GM21723 (cell line): ENCODE measurements around the gene TPX2.

Source experiments
- ATAC-seq: cut with Tn5 transposase; IDR thresholded peaks from one replicate; pipeline ENCODE4 v1.9.1; 2021; ENCODE audit warnings: mild to moderate bottlenecking, moderate library complexity; ENCODE audit not compliant: unreplicated experiment

The TPX2 gene

GRCh38 chr20:31705598-31706597, 33.2 kb upstream of the TPX2 start:
- peak; percentile 85 for ATAC-seq

- no peak for ATAC-seq
These were observed 32.4 kb upstream of the TPX2 start for GRCh38 chr20:31706607-31707257.

- no peak for ATAC-seq
These were observed 31.9 kb upstream of the TPX2 start for GRCh38 chr20:31707258-31707615.

GRCh38 chr20:31707994-31708735, 30.9 kb upstream of the TPX2 start:
- ATAC-seq: no peak

GRCh38 chr20:31708736-31709534, 30.2 kb upstream of the TPX2 start:
- ATAC-seq: no peak

- no peak for ATAC-seq
These were observed 29.2 kb upstream of the TPX2 start for GRCh38 chr20:31709939-31710338.

- no peak for ATAC-seq
These were observed 28.5 kb upstream of the TPX2 start for GRCh38 chr20:31710423-31711108.

GRCh38 chr20:31711179-31712111, 27.6 kb upstream of the TPX2 start:
- no peak for ATAC-seq

- no peak for ATAC-seq
These were observed 27.0 kb upstream of the TPX2 start for GRCh38 chr20:31712112-31712553.

GRCh38 chr20:31712564-31713311, 26.4 kb upstream of the TPX2 start:
- ATAC-seq: no peak

- no peak for ATAC-seq
These were observed 25.5 kb upstream of the TPX2 start for GRCh38 chr20:31713312-31714273.

GRCh38 chr20:31715766-31716165, 23.3 kb upstream of the TPX2 start:
- ATAC-seq: no peak

- ATAC-seq: no peak
These were observed 22.7 kb upstream of the TPX2 start for GRCh38 chr20:31716351-31716750.

- ATAC-seq: peak; percentile 11
These were observed 22.1 kb upstream of the TPX2 start for GRCh38 chr20:31716818-31717477.

- ATAC-seq: peak; percentile 43
These were observed 21.4 kb upstream of the TPX2 start for GRCh38 chr20:31717478-31718201.
